ENCODE data around the gene ATF6. TPM values are rescaled to one million over a fixed set of nuclear protein-coding genes. Genes with fewer than 3 reads are reported as not detected.

The ATF6 gene
- total and polyA plus RNA-seq, 2 of the 8 experiments (the other 6 are each of a cell fraction or from before 2014, with no cell fraction given): 4.6 to 10.0 TPM

DNA sequence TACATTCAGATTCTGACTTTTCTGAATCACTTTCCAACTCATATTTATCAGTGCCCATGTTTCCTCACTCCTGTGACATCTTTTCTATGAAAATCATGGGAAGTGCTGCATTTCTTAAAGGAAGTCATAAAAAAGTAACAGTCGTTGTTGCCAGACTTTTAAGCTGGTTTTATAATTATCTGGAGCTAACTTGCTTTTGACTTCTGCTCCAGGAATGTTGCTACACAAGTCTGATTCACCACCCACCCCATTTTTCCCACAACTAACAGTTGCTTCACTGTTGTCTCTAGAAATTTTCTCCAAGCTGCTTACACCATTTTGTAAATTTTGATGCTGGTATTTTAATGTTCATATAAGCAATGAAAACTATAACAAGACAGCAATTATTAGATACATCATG lies 32.6 kb upstream of the ATF6 start (continued):
- TF ChIP-seq CHD7 (IDR thresholded peaks at IDR 0.05; ENCODE audit: insufficient replicate concordance, low read length) (no peak), TAF7 (optimal IDR thresholded peaks at IDR 0.05; ENCODE audit: borderline replicate concordance, low read depth, low read length) (no peak), ATF3 (IDR thresholded peaks at IDR 0.05; ENCODE audit: insufficient read depth, low read depth, low read length) (no peak), CHD1 (IDR thresholded peaks at IDR 0.05; ENCODE audit: low read depth, low read length) (no peak), EP300 (IDR thresholded peaks at IDR 0.05; ENCODE audit: borderline replicate concordance in 1 of 2, low read depth in 2 of 2, low read length in 2 of 2) (no peak), KDM4A (IDR thresholded peaks at IDR 0.05; ENCODE audit: low read depth, low read length, severe bottlenecking) (no peak), HDAC6 (IDR thresholded peaks at IDR 0.05; ENCODE audit: low read depth, low read length) (no peak), SIN3A (conservative IDR thresholded peaks at IDR 0.05 in 1 of 2, IDR thresholded peaks at IDR 0.05 in 1 of 2; ENCODE audit: low read depth in 1 of 2, low read length in 2 of 2) (no peak)
- TF ChIP-seq, protein P1, sequence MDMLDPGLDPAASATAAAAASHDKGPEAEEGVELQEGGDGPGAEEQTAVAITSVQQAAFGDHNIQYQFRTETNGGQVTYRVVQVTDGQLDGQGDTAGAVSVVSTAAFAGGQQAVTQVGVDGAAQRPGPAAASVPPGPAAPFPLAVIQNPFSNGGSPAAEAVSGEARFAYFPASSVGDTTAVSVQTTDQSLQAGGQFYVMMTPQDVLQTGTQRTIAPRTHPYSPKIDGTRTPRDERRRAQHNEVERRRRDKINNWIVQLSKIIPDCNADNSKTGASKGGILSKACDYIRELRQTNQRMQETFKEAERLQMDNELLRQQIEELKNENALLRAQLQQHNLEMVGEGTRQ (IDR thresholded peaks at IDR 0.05; ENCODE audit: low read length): no peak

All from H1 (cell line).